H1 (cell line): Measurements from ENCODE around the gene MRPS9. TPM values are rescaled to one million over a fixed set of nuclear protein-coding genes. Genes with fewer than 3 reads are reported as not detected.

Experiments used
- CTCF ChIA-PET: fragments of 300-600 bp; sonication (Branson Sonifier 250); formaldehyde crosslinking; loops from one replicate; lab custom pipeline; 2021; ENCODE audit not compliant: partially characterized antibody; lab: Charles Lee
- POLR2A ChIA-PET: fragments of 300-600 bp; sonication (Branson Sonifier 250); formaldehyde crosslinking; loops from one replicate; lab custom pipeline; 2021; ENCODE audit warnings: inconsistent platforms; ENCODE audit not compliant: partially characterized antibody; lab: Charles Lee
- DNase-seq, 2 experiments: peaks; one replicate each; pipeline versions ENCODE4 v3.0.0 to v3.0.0-alpha.2; 2010 to 2022; ENCODE audit warnings: low spot score in 2 of 2, low read depth in 1 of 2, mixed read lengths in 1 of 2
- FAIRE-seq: peaks from 2 replicates; lab custom pipeline; 2011; peaks lifted over from hg19 to GRCh38; lab: Jason Lieb, UNC
- H2AFZ ChIP-seq: 2 replicates; pipeline ENCODE4 v1.8.1; 2012; ENCODE audit warnings: low read length, inconsistent platforms
- H2AK5ac ChIP-seq: 2 replicates; pipeline ENCODE4 v1.6.1; 2013; ENCODE audit warnings: low read depth, low read length
- H2BK120ac ChIP-seq: replicated peaks from 2 replicates; pipeline ENCODE3; 2013; ENCODE audit warnings: low read depth, low read length, inconsistent platforms
- H2BK12ac ChIP-seq: 2 replicates; pipeline ENCODE4 v1.6.1; 2013; ENCODE audit warnings: low read depth, low read length
- H2BK15ac ChIP-seq: 2 replicates; pipeline ENCODE4 v1.6.1; 2013; ENCODE audit warnings: low read length
- H2BK20ac ChIP-seq: 2 replicates; pipeline ENCODE4 v1.6.1; 2013; ENCODE audit warnings: low read length
- H2BK5ac ChIP-seq: 2 replicates; pipeline ENCODE4 v1.6.1; 2013; ENCODE audit warnings: low read depth, low read length
- H3K14ac ChIP-seq: 2 replicates; pipeline ENCODE4 v1.6.1; 2013; ENCODE audit warnings: inconsistent platforms; ENCODE audit not compliant: insufficient read length
- H3K18ac ChIP-seq: 2 replicates; pipeline ENCODE4 v1.6.1; 2013; ENCODE audit warnings: low read length; ENCODE audit errors: extremely low read depth
- H3K23ac ChIP-seq: 2 replicates; pipeline ENCODE4 v1.6.1; 2013; ENCODE audit warnings: inconsistent platforms; ENCODE audit not compliant: insufficient read length
- H3K23me2 ChIP-seq: 2 replicates; pipeline ENCODE4 v1.6.1; 2013; ENCODE audit warnings: low read depth, low read length
- H3K27ac ChIP-seq: 2 replicates; pipeline ENCODE4 v1.6.1; 2011; ENCODE audit warnings: low read depth, low read length, inconsistent platforms
- H3K27me3 ChIP-seq, 4 experiments: replicated peaks in 1 of 4; 1 replicate in 1 of 4; 2 replicates in 3 of 4; pipeline versions ENCODE4 v1.6.1 to v1.8.1; 2011 to 2013; ENCODE audit warnings: low read length in 3 of 4, mild to moderate bottlenecking in 3 of 4, inconsistent platforms in 2 of 4, mixed read lengths in 2 of 4, moderate library complexity in 1 of 4; ENCODE audit not compliant: control insufficient read depth in 3 of 4, insufficient read depth in 3 of 4; ENCODE audit errors: extremely low read depth in 1 of 4
- H3K36me3 ChIP-seq, 4 experiments: 2 replicates each; pipeline versions ENCODE4 v1.6.1 to v1.8.1; 2011 to 2013; ENCODE audit warnings: mild to moderate bottlenecking in 4 of 4, low read length in 3 of 4, moderate library complexity in 2 of 4, control low read depth in 1 of 4, inconsistent platforms in 1 of 4; ENCODE audit not compliant: insufficient read depth in 4 of 4, control insufficient read depth in 2 of 4
- H3K4ac ChIP-seq: replicated peaks from 2 replicates; pipeline ENCODE3; 2013; ENCODE audit warnings: low read length, low read depth, mixed read lengths, inconsistent platforms; ENCODE audit not compliant: insufficient read length
- H3K4me1 ChIP-seq, 4 experiments: replicated peaks in 1 of 4; 1 replicate in 1 of 4; 2 replicates in 3 of 4; pipeline versions ENCODE4 v1.6.1 to v1.8.1; 2011 to 2013; ENCODE audit warnings: low read length in 3 of 4, inconsistent platforms in 2 of 4, mixed read lengths in 1 of 4; ENCODE audit not compliant: insufficient read depth in 4 of 4, control insufficient read depth in 3 of 4
- H3K4me2 ChIP-seq, 2 experiments: 2 replicates each; pipeline versions ENCODE4 v1.6.1 to v1.8.1; 2011 to 2013; ENCODE audit warnings: low read depth in 2 of 2, low read length in 2 of 2, control low read depth in 1 of 2, inconsistent platforms in 1 of 2, mild to moderate bottlenecking in 1 of 2; ENCODE audit not compliant: insufficient read depth in 1 of 2
- H3K4me3 ChIP-seq, 4 experiments: fragments of 200-600, 300-600 bp in 1 of 4; sonication (generic), shearing (Covaris generic), sonication (Bioruptor Twin) in 1 of 4; 2 replicates each; pipeline versions ENCODE4 v1.5.1 to v1.8.1; 2011 to 2016; ENCODE audit warnings: low read length in 4 of 4, low read depth in 3 of 4, control low read depth in 2 of 4, inconsistent platforms in 2 of 4, mild to moderate bottlenecking in 2 of 4, mixed read lengths in 1 of 4, moderate library complexity in 1 of 4; ENCODE audit not compliant: insufficient read depth in 2 of 4; ENCODE audit errors: extremely low read depth in 1 of 4
- H3K56ac ChIP-seq: replicated peaks from 2 replicates; pipeline ENCODE3; 2013; ENCODE audit warnings: low read depth, mild to moderate bottlenecking, mixed read lengths, low read length, inconsistent platforms; ENCODE audit not compliant: insufficient read length
- H3K79me1 ChIP-seq: 2 replicates; pipeline ENCODE4 v1.6.1; 2013; ENCODE audit warnings: low read depth, low read length, control low read depth
- H3K79me2 ChIP-seq, 2 experiments: 2 replicates each; pipeline versions ENCODE4 v1.6.1 to v1.8.1; 2012 to 2013; ENCODE audit warnings: low read length in 2 of 2, mild to moderate bottlenecking in 2 of 2, inconsistent platforms in 1 of 2; ENCODE audit not compliant: insufficient read depth in 2 of 2, control insufficient read depth in 1 of 2
- H3K9ac ChIP-seq, 4 experiments: replicated peaks in 1 of 4; 1 replicate in 1 of 4; 2 replicates in 3 of 4; pipeline versions ENCODE4 v1.6.1 to v1.8.1; 2011 to 2013; ENCODE audit warnings: low read depth in 3 of 4, low read length in 3 of 4, control low read depth in 2 of 4, mild to moderate bottlenecking in 2 of 4, moderate library complexity in 2 of 4, inconsistent platforms in 1 of 4; ENCODE audit errors: extremely low read depth in 1 of 4
- H3K9me3 ChIP-seq, 2 experiments: 2 replicates each; pipeline versions ENCODE4 v1.6.1 to v1.8.1; 2012 to 2013; ENCODE audit warnings: mild to moderate bottlenecking in 2 of 2, moderate library complexity in 2 of 2, control low read depth in 1 of 2, inconsistent platforms in 1 of 2, low read depth in 1 of 2, low read length in 1 of 2, mixed read lengths in 1 of 2; ENCODE audit not compliant: insufficient read depth in 2 of 2
- H4K20me1 ChIP-seq, 2 experiments: replicated peaks in 1 of 2; 2 replicates each; pipeline versions ENCODE3 to v1.8.1; 2011 to 2013; ENCODE audit warnings: inconsistent platforms in 2 of 2, low read length in 2 of 2, mild to moderate bottlenecking in 1 of 2; ENCODE audit not compliant: insufficient read depth in 2 of 2, control insufficient read depth in 1 of 2
- H4K5ac ChIP-seq: 2 replicates; pipeline ENCODE4 v1.6.1; 2013; ENCODE audit warnings: low read length, low read depth, mixed read lengths, inconsistent platforms; ENCODE audit not compliant: insufficient read length
- H4K8ac ChIP-seq: 2 replicates; pipeline ENCODE4 v1.8.0; 2013; ENCODE audit warnings: mild to moderate bottlenecking, moderate library complexity, low read length, inconsistent platforms; ENCODE audit not compliant: insufficient read depth; ENCODE audit errors: extremely low read depth
- H4K91ac ChIP-seq: replicated peaks from 2 replicates; pipeline ENCODE3; 2013; ENCODE audit warnings: low read length, mixed read lengths, inconsistent platforms; ENCODE audit not compliant: insufficient read length
- CTCF ChIP-seq, 3 experiments: IDR thresholded peaks; 1 replicate in 2 of 3; 2 replicates in 1 of 3; pipeline versions ENCODE4 v1.5.1 to v1.6.1; 2011; ENCODE audit warnings: low read length in 3 of 3, mild to moderate bottlenecking in 3 of 3, inconsistent platforms in 2 of 3, low read depth in 1 of 3, moderate library complexity in 1 of 3; ENCODE audit not compliant: insufficient read depth in 1 of 3; ENCODE audit errors: control extremely low read depth in 1 of 3
- FOSL1 ChIP-seq: IDR thresholded peaks from 2 replicates; pipeline ENCODE4 v1.6.1; 2011; ENCODE audit warnings: mild to moderate bottlenecking, low read depth, low read length, moderate library complexity; ENCODE audit not compliant: insufficient read depth
- KDM5A ChIP-seq: fragments of 200-600 bp; IDR thresholded peaks from 2 replicates; pipeline ENCODE4 v1.7.1; 2012; ENCODE audit warnings: mild to moderate bottlenecking, low read length, inconsistent platforms, mixed read lengths
- SIN3A ChIP-seq, 2 experiments: IDR thresholded peaks in 1 of 2; conservative IDR thresholded peaks in 1 of 2; 2 replicates each; pipeline ENCODE4 v1.6.1; 2011 to 2012; ENCODE audit warnings: low read length in 2 of 2, improper control_type of control experiment in 1 of 2, low read depth in 1 of 2, mild to moderate bottlenecking in 1 of 2
- TEAD4 ChIP-seq: IDR thresholded peaks from 2 replicates; pipeline ENCODE4 v1.6.1; 2012; ENCODE audit warnings: low read depth, low read length, inconsistent platforms, mixed read lengths
- ZNF274 ChIP-seq: IDR thresholded peaks from 2 replicates; pipeline ENCODE4 v1.7.0; 2012; ENCODE audit warnings: low read length, borderline replicate concordance; ENCODE audit errors: extremely low read depth
- WGBS, 2 experiments: shearing (Covaris generic) in 1 of 2; methylation state at CpG; one replicate each; pipeline versions ENCODE4 v1.1.6 to v1.1.7; 2013 to 2015; ENCODE audit warnings: low lambda C conversion rate in 2 of 2, mixed read lengths in 2 of 2, inconsistent platforms in 1 of 2, low coverage in 1 of 2, missing lambda C conversion rate in 1 of 2; ENCODE audit not compliant: insufficient replicate concordance in 2 of 2, insufficient coverage in 1 of 2, insufficient read length in 1 of 2; ENCODE audit errors: extremely low coverage in 1 of 2, missing lambda C conversion rate in 1 of 2; 5-methylcytosine and 5-hydroxymethylcytosine counted together
- polyA plus RNA-seq, 7 experiments: library from polyadenylated mRNA; depleted of rRNA in 3 of 7; stranded (reverse) in 5 of 7; unstranded in 2 of 7; fragments of >200 nt in 5 of 7; fragments of 200-250 nt in 2 of 7; gene quantifications; 1 replicate in 5 of 7; 2 replicates in 1 of 7; 4 replicates in 1 of 7; pipeline versions ENCODE4 v1.2.1 to v1.2.3, GENCODE V29; 2011 to 2013; ENCODE audit warnings: missing spikeins in 2 of 7, mixed read lengths in 2 of 7
- total RNA-seq: library from RNA; stranded (reverse); fragmentation: NEBNext Ultra II Directional; extraction: Animal tissue kit (Norgen Biotek cat#: 25700); gene quantifications from 2 replicates; pipeline ENCODE4 v1.2.1, GENCODE V29; 2021

The MRPS9 gene
- total and polyA plus RNA-seq, 2 of the 8 experiments (the other 6 are each of a cell fraction or from before 2014, with no cell fraction given): 36.2 to 71.0 TPM

DNA sequence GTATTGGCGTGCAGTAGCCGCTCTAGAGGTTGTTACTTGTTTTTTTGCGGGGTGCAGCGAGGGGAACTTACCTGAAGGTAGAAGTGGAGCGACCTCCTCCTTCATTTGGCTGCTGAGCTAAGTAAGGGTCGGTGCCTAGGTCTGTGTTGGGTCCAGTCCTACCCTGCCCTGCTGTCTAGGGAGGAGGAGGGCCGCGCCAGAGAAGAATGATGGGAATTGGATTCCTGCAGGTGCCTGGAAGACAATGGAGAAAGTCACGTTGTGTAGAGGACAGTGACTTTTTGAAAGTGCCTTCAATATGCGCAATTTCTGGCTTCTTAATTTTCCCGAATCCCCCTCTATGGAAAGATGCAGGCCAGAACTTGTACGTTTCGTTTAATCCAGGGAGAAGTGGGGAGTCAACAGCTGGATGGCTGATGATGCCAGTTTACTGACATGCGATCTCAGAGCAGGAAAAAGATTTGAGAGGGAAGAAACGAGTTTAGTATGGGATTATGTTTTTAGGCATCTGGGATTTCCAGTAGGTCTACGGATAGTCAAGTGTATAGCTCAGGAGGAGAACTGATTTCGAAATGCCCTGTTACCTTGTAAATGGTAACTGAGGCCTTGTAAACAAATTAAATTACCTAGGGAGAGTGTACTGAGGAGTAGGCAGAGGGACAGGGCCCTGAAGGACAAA is 653 bp downstream of the MRPS9 start:
- Histone ChIP-seq H2BK120ac (no peak overlapping the region), H3K27me3 (no peaks in the 10 kb centered on the region), H3K79me1 (0 out of 2 replicates have a peak, but pooled peaks cover 2% of the 10 kb centered on the region), H3K79me2 (peaks cover 0 to 52% of the 10 kb centered on the region in 2 experiments; a peak in 3 of 4 replicates), H4K91ac (peak overlapping the region; percentile 29), H3K4me3 (peak overlapping the region; percentile 89 to 100 (median 94)), H2AK5ac (no peak overlapping the region), H3K9ac (peak overlapping the region; percentile 56 to 95 (median 88)), H3K27ac (peak overlapping the region; percentile 88), H4K5ac (peak overlapping the region; percentile 75), H2BK12ac (peak overlapping the region; percentile 83; the same call in 1 of the 2 replicates), H3K56ac (peak overlapping the region; percentile 43), H3K18ac (peak overlapping the region; percentile 93), H2AFZ (peak overlapping the region; percentile 64; the same call in 1 of the 2 replicates), H4K20me1 (peaks cover 0 to 1% of the 10 kb centered on the region in 2 experiments), H3K14ac (no peak overlapping the region), H4K8ac (peak overlapping the region; percentile 98; the same call in 1 of the 2 replicates), H3K9me3 (no peaks in the 10 kb centered on the region), H2BK15ac (0 out of 2 replicates have a peak overlapping the region, but pooled peaks have one; percentile 37), H3K4me1 (peaks cover 2 to 7% (median 4%) of the 10 kb centered on the region in 4 experiments; a peak in 6 of 7 replicates), H3K23ac (no peak overlapping the region), H3K23me2 (peaks cover 7% of the 10 kb centered on the region), H3K4ac (no peak overlapping the region), H3K36me3 (no peaks in the 10 kb centered on the region; a peak in 2 of 8 replicates), H3K4me2 (peak overlapping the region; percentile 69 to 71), H2BK5ac (peak overlapping the region; percentile 95), H2BK20ac (no peak overlapping the region)
- 8% methylated on average over 17 of the region's 17 CpGs; no CpG with 5 or more reads in 1 of the 2 experiments for WGBS, 2 experiments
- DNase-seq: no peak
- ChIA-PET POLR2A (interaction anchor here (0.6 to 2.4 kb wide), 13 partner anchors 10 to 231 kb away, joined by 3 to 7 read pairs (median 3); no protein-coding TSS in a partner anchor), CTCF (no interaction called here)
- FAIRE-seq: peak; percentile 28
- TF ChIP-seq ZNF274 (no peak), FOSL1 (no peak), CTCF (IDR thresholded peaks at IDR 0.05; ENCODE audit: control extremely low read depth in 1 of 3, insufficient read depth in 1 of 3, low read depth in 1 of 3, low read length in 3 of 3) (no peak), KDM5A (no peak), SIN3A (conservative IDR thresholded peaks at IDR 0.05 in 1 of 2, IDR thresholded peaks at IDR 0.05 in 1 of 2; ENCODE audit: low read depth in 1 of 2, low read length in 2 of 2) (no peak), TEAD4 (0 out of 2 replicates have a peak, but pooled peaks have one; percentile 6)
